GM18519 (cell line): ENCODE measurements around the gene BRSK2.
"Not testable (repeated sequence)": the region's sequence is repeated elsewhere in the genome, so short reads cannot be mapped to it uniquely, and the experiment has no call there.

Experiments used
- ATAC-seq: cut with Tn5 transposase; IDR thresholded peaks from one replicate; pipeline ENCODE4 v1.9.1; 2021; ENCODE audit warnings: mild to moderate bottlenecking, moderate library complexity; ENCODE audit not compliant: unreplicated experiment, low FRiP score

The BRSK2 gene

DNA sequence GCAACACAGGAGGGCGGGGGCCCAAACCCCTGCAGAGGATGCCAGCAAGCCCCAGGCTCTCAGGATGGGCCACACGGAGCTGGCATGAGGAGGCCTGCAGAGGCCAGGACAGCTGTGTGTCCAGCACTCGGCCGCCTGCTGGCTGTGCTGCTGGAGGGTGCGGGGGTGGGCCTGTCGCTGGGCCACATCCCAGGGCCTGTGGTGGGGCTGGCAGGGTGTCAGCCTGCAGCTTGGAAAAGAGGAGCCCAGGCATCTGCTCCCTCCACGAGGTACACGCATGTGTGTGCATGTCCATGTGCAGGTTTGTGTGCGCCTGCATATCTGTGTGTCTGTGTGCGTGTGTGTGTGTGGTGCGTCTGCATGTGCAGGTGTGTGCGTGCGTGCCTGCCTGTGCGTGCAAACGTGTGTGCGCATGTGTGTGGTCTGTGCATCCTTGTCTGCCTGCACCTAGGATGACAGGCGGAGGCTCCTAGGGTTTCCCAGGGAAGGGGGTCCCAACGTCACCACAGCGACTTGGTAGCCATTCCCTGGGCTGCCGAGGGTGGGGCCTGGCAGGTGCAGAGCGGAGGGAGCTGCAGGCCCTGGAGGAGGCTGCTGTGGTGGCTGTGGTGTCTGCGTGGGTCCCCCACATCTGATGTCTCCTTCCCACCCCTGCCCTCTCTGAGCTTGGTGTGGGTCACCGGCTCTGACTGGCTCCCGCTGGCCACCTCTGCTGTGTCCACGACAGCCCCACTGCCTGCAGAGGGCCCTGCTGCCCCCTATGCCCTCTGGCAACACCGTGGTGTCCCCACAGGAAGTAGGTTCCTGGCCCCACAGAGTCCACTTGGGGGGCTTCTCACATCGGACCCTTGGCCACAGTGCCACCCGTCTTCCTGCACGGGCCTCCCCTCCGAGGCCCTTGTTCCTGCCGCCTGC, 17.1 kb downstream of the BRSK2 start:
- ATAC-seq = no peak

- no peak for ATAC-seq
Observed at GRCh38 chr11:1407668-1408067, 17.9 kb downstream of the BRSK2 start.

DNA sequence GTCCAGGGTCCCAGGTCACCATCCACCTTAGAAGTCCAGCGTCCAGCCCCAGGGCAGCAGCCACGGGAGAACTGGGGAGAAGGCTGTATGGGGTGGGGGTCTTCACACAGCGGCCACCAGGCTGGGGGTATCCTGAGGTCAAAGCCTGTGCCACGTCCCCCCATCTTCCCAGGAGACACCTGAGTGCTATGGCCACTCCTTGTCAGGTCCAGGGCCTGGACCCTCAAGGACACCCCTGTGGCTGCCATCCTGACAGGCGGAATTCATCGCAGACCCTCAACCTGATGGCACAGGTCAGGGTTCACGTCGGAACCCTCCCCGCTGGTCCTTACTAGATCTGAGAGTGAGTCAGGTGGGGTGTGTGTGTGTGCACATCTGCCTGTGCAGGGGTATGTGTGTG, 18.6 kb downstream of the BRSK2 start:
- no peak for ATAC-seq

DNA sequence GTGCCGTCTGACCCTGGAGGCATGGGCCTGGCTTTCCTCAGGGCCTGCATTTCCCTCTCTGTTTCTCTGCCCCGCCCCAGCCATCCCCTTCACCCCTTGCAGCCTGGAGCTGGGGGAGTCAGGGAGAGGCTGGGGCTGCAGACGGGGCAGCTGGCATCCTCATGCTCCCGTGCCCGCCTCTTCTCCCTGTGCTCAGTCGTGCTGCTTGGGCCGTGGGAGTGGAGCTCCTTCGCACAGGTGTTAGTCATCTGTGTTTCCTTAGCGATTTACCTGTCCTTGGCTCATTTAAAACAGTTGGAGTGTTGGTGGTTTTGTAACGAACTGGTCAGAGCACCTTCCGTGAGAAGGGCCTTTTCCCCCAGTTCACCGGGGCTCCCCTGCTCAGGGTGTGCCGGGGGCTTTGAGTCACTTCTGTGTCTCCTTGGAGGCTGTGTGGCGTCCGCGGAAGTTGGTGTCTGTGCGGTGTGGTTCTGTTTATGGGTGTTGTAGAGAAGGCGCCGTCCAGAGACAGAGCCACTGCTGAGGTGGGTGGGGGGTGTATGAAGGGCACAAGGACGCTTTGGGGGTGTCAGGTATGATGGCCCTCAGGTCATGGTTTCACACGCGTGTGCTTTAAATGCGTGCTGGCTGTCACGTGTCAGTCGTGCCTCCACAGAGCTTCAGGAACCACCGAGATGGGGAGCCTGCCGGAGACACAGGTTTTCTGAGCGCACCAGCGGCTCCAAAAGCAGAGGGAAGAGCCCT, 19.5 kb downstream of the BRSK2 start:
- ATAC-seq = no peak

DNA sequence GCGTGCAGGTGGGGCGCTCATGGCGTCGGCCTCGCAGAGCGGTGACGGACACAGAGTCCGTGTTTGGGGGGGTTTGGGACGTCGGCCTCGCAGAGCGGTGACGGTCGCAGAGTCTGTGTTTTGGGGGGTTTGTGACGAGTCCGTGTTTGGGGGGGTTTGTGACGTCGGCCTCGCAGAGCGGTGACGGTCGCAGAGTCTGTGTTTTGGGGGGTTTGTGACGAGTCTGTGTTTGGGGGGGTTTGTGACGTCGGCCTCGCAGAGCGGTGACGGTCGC, 20.1 kb downstream of the BRSK2 start:
- ATAC-seq = not testable (repeated sequence)

GRCh38 chr11:1410366-1411291, 20.9 kb downstream of the BRSK2 start:
- no peak for ATAC-seq

- ATAC-seq = no peak
Observed at GRCh38 chr11:1411301-1411700, 21.6 kb downstream of the BRSK2 start.

DNA sequence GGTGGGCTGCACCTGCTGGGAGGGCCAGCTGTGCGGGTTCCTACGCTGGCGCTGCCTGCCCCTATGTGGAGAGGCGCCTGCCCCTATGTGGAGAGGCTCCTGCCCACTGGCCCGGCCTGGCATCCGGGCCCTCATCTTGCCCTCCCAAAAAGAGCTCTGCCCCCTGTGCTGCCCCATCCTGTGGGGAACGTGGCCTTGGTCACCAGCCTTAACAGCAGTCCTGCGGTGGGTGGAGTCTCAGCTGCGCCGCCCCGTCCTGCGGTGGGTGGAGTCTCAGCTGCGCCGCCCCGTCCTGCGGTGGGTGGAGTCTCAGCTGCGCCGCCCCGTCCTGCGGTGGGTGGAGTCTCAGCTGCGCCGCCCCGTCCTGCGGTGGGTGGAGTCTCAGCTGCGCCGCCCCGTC, 22.0 kb downstream of the BRSK2 start:
- not testable (repeated sequence) for ATAC-seq

DNA sequence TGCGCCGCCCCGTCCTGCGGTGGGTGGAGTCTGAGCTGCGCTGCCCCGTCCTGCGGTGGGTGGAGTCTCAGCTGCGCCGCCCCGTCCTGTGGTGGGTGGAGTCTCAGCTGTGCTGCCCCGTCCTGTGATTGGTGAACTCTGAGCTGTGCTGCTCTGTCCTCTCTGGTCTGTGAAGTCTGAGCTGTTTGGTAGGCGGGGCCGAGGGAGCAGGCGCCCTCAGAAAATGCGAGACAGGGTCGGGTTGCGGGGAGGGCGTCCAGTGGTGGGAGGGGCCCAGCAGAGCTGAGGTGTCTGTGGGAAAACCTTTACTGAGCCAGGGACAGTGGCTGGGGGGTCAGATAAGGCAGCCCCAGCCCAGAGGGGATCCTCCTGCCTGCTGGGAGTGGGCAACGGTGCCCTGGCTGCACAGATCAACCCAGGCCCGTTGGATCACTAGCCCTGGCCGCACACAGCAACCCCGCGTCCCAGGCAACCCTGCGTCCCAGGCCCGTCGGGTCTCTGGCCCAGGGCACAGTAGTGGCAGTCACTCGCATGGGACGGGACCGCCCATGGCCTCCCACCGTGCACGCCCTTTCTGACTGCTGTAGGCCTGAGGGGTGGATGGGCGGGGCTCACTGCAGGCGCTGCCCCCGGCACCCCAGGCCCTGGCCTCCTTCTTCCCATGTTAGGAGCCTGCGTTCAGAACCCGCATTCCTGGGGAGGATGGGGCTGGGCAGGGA, 22.8 kb downstream of the BRSK2 start:
- no peak for ATAC-seq

DNA sequence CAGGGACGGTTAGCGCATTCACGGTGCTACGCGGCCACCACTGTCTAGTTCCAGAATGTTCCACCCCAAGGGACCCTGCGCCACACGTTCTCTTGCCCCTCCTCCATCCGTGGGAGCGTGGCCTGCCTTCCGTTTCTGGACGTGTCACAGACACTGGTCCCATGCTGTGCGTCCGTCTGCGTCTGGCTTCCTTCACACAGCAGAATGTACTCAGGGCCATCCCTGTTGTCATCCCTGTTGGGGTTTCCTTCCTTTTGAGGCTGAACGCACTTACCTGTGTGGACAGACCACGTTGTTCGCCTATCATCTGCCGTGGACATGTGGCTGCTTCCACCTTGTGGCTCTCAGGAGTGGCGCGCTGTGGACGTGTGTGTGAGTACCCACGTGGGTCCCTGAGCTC, 24.9 kb downstream of the BRSK2 start:
- no peak for ATAC-seq

GRCh38 chr11:1415631-1416030, 25.9 kb downstream of the BRSK2 start:
- ATAC-seq = no peak

GRCh38 chr11:1418192-1418795, 28.6 kb downstream of the BRSK2 start:
- ATAC-seq = not testable (repeated sequence)

- ATAC-seq = no peak
Observed at GRCh38 chr11:1419811-1420210, 30.1 kb downstream of the BRSK2 start.

DNA sequence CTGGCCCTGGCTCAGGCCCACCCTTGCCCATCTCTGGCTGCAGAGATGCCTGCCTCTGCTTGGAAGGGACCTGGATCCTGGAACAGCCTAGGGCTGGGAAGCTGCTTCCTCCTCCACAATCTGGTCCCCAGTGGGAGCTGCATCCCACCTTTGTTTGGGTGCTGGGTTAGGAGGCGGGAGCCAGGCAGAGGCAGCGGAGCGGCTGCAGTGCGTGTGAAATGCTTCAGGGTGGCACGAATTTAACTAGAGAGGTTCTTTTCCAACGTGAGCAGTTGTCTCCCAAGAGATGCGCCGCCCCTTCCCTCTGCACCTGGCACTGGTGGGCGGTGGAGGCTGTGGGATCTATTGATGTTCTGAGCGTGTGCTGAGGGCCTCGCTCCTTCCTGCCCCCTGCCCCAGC, 31.6 kb downstream of the BRSK2 start:
- no peak for ATAC-seq

- no peak for ATAC-seq
Observed at GRCh38 chr11:1422481-1422880, 32.7 kb downstream of the BRSK2 start.

DNA sequence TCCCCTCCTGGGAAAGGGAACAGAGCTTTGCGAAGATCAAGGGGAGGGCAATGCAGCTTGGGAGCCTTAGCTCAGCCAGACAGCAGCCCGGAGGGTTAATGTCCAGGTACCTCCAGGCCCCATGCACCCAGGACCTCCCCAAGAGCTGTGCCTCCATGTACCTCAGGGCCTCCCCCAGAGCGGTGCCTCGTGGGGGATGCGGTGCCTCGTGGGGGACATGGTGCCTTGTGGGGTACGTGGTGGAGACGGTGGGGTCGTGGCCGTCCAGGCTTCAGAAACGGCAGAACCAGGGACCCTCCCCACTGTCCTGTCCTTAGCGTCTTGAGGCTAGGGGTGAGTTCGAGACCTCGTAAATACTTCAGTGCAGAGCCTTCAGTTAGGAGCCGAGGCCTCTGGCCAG, 33.2 kb downstream of the BRSK2 start:
- no peak for ATAC-seq

- ATAC-seq = not testable (repeated sequence)
Observed at GRCh38 chr11:1423406-1423805, 33.7 kb downstream of the BRSK2 start.

- no peak for ATAC-seq
Observed at GRCh38 chr11:1425006-1425405, 35.3 kb downstream of the BRSK2 start.

DNA sequence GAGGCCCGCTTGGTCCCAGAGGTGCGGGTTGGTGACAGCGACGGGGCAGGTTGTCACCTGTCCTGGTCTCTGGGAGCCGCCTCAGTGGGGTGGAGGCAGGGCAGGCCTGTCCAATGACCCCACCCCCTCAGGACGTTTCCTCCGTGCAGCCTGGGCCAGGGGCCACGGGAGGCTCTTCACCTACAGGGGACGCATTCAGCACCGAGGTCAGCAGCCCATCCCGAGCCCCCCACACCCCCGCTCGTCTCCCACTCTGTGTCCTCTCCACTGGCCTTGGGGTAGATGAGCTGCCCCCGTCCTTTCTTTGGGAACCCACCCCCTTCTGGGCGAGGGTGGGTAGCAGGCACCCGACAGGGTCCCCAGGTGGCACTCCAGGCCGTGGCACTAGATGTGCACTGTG, 35.7 kb downstream of the BRSK2 start:
- ATAC-seq = no peak

GRCh38 chr11:1428762-1429316, 39.1 kb downstream of the BRSK2 start:
- no peak for ATAC-seq
